CD4-positive, alpha-beta memory T cell (primary cell): ENCODE data around the gene NDUFAF8. TPM values are rescaled to one million over a fixed set of nuclear protein-coding genes. Genes with fewer than 3 reads are reported as not detected.

Experiments used
- CTCF ChIA-PET: fragments of 350-600 bp; sonication (Branson Sonifier 250); formaldehyde crosslinking; loops from one replicate; lab custom pipeline; 2021; ENCODE audit warnings: inconsistent platforms; ENCODE audit not compliant: partially characterized antibody; lab: Charles Lee
- POLR2A ChIA-PET: fragments of 350-600 bp; sonication (Branson Sonifier 250); formaldehyde crosslinking; loops from one replicate; lab custom pipeline; 2021; ENCODE audit not compliant: partially characterized antibody; lab: Charles Lee
- DNase-seq, 5 donors: peaks; one replicate each; pipeline versions ENCODE4 v3.0.0 to v3.0.0-alpha.2; 2020 to 2022; ENCODE audit warnings: mixed read lengths in 1 of 5
- H3K27ac ChIP-seq: one replicate; pipeline ENCODE4 v1.7.0; 2013; ENCODE audit warnings: low read depth, low read length
- H3K27me3 ChIP-seq: 2 replicates; pipeline ENCODE4 v1.7.0; 2013; ENCODE audit warnings: mild to moderate bottlenecking, low read length, moderate library complexity; ENCODE audit not compliant: insufficient read depth
- H3K36me3 ChIP-seq: 2 replicates; pipeline ENCODE4 v1.7.0; 2013; ENCODE audit warnings: mild to moderate bottlenecking, low read length, moderate library complexity; ENCODE audit not compliant: insufficient read depth
- H3K4me1 ChIP-seq: 2 replicates; pipeline ENCODE4 v1.7.0; 2013; ENCODE audit warnings: mild to moderate bottlenecking, low read length, moderate library complexity; ENCODE audit not compliant: insufficient read depth
- H3K4me3 ChIP-seq, 2 donors: one replicate each; pipeline ENCODE4 v1.7.0; 2013; ENCODE audit warnings: low read length in 2 of 2, mild to moderate bottlenecking in 1 of 2
- H3K9me3 ChIP-seq, 2 donors: one replicate each; pipeline ENCODE4 v1.7.0; 2013; ENCODE audit warnings: low read length in 2 of 2, control low read depth in 1 of 2; ENCODE audit not compliant: control insufficient read depth in 1 of 2
- H3K27ac Mint-ChIP-seq, 7 donors: one replicate each; pipeline ENCODE4 v1.8.0; 2020 to 2021; ENCODE audit warnings: mixed read lengths in 7 of 7, mild to moderate bottlenecking in 6 of 7, inconsistent platforms in 3 of 7, moderate library complexity in 3 of 7
- H3K27me3 Mint-ChIP-seq, 2 donors: one replicate each; pipeline ENCODE4 v1.8.0; 2020 to 2021; ENCODE audit warnings: mixed read lengths in 2 of 2
- H3K36me3 Mint-ChIP-seq, 2 donors: one replicate each; pipeline ENCODE4 v1.8.0; 2020 to 2021; ENCODE audit warnings: mixed read lengths in 2 of 2, inconsistent platforms in 1 of 2, mild to moderate bottlenecking in 1 of 2
- H3K4me1 Mint-ChIP-seq, 4 donors: one replicate each; pipeline ENCODE4 v1.8.0; 2020 to 2021; ENCODE audit warnings: mixed read lengths in 4 of 4, mild to moderate bottlenecking in 1 of 4
- H3K4me3 Mint-ChIP-seq, 8 donors: one replicate each; pipeline ENCODE4 v1.8.0; 2020 to 2021; ENCODE audit warnings: mixed read lengths in 8 of 8, mild to moderate bottlenecking in 7 of 8, moderate library complexity in 6 of 8, inconsistent platforms in 3 of 8
- H3K9me3 Mint-ChIP-seq, 8 donors: one replicate each; pipeline ENCODE4 v1.8.0; 2020 to 2021; ENCODE audit warnings: mixed read lengths in 8 of 8, mild to moderate bottlenecking in 5 of 8, inconsistent platforms in 3 of 8, moderate library complexity in 1 of 8
- intact Hi-C: fragments of 100-400 bp; cut with micrococcal nuclease; formaldehyde crosslinking; loops from one replicate; pipeline ENCODE4 v1.15.1; 2023
- polyA plus RNA-seq, 2 donors: library from polyadenylated mRNA; unstranded; fragments of 300-500 nt; fragmentation: Illumina TruSeq; gene quantifications; one replicate each; pipeline ENCODE4 v1.2.3, GENCODE V29; 2021
- total RNA-seq, 2 experiments: library from RNA; stranded (reverse); gene quantifications; one replicate each; pipeline ENCODE4 v1.2.3, GENCODE V29; 2021

The NDUFAF8 gene
- total and polyA plus RNA-seq, 4 experiments from 2014 or later, result 40.1 to 78.6 (median 54.8) TPM

GRCh38 chr17:81235822-81236740 is 3.0 kb upstream of the NDUFAF8 start:
- peaks cover 37% of the 10 kb centered on the region for H3K4me1 ChIP-seq
- ChIA-PET POLR2A (interaction anchor here (0.5 to 1.0 kb wide), 3 partner anchors 11 to 782 kb away, joined by 3 read pairs; no protein-coding TSS in a partner anchor), CTCF (no interaction called here)
- H3K27me3 Mint-ChIP-seq, result no peaks in the 10 kb centered on the region
- DNase-seq, result peak in 1 of 5 donors; percentile 32
- peaks cover 11 to 37% (median 30%) of the 10 kb centered on the region in 4 donors for H3K4me1 Mint-ChIP-seq
- no peaks in the 10 kb centered on the region for H3K9me3 ChIP-seq
- no peak overlapping the region for H3K4me3 ChIP-seq
- intact Hi-C loops, result loop anchor here (5.0 kb wide), 1 partner anchor 61 kb away; the partner anchor contains the start of gene SLC38A10
- H3K27me3 ChIP-seq, result no peaks in the 10 kb centered on the region
- H3K9me3 Mint-ChIP-seq, result no peaks in the 10 kb centered on the region
- H3K4me3 Mint-ChIP-seq, result peak overlapping the region in 3 of 8 donors; percentile 12 to 69 (median 43)
- H3K27ac Mint-ChIP-seq, result no peak overlapping the region
- H3K27ac ChIP-seq, result no peak overlapping the region
- H3K36me3 Mint-ChIP-seq, result peaks cover 1 to 15% of the 10 kb centered on the region in 2 donors
- peaks cover 20% of the 10 kb centered on the region for H3K36me3 ChIP-seq

GRCh38 chr17:81236784-81237183 is 2.3 kb upstream of the NDUFAF8 start:
- Mint-ChIP-seq H3K4me3 (peak overlapping the region in 2 of 8 donors; percentile 66 to 77), H3K9me3 (no peaks in the 10 kb centered on the region), H3K36me3 (peaks cover 0 to 14% of the 10 kb centered on the region in 2 donors), H3K4me1 (peaks cover 11 to 40% (median 32%) of the 10 kb centered on the region in 4 donors), H3K27me3 (no peaks in the 10 kb centered on the region), H3K27ac (peak overlapping the region in 1 of 7 donors; percentile 73)
- no peak overlapping the region for H3K27ac ChIP-seq
- CTCF ChIA-PET, result no interaction called here
- H3K9me3 ChIP-seq, result no peaks in the 10 kb centered on the region
- H3K4me1 ChIP-seq, result peaks cover 37% of the 10 kb centered on the region
- no peak for DNase-seq
- intact Hi-C loops, result loop anchor here (5.0 kb wide), 1 partner anchor 61 kb away; the partner anchor contains the start of gene SLC38A10
- POLR2A ChIA-PET, result interaction anchor here (1.0 kb wide), 1 partner anchor 782 kb away, joined by 3 read pairs; no protein-coding TSS in a partner anchor
- H3K36me3 ChIP-seq, result peaks cover 17% of the 10 kb centered on the region
- H3K4me3 ChIP-seq, result no peak overlapping the region
- no peaks in the 10 kb centered on the region for H3K27me3 ChIP-seq

- Mint-ChIP-seq H3K27ac (peak overlapping the region; percentile 38 to 69 (median 46)), H3K4me1 (peaks cover 13 to 42% (median 34%) of the 10 kb centered on the region in 4 donors)
- CTCF ChIA-PET, result interaction anchor here (1.0 to 2.1 kb wide), 3 partner anchors 15 to 59 kb away, joined by 3 to 7 read pairs (median 6); partner anchors contain the start of gene CEP131
Observed at GRCh38 chr17:81237591-81238489, 1.3 kb upstream of the NDUFAF8 start.

GRCh38 chr17:81238490-81238814 is 666 bp upstream of the NDUFAF8 start:
- Mint-ChIP-seq H3K9me3 (no peaks in the 10 kb centered on the region), H3K4me1 (peaks cover 13 to 42% (median 34%) of the 10 kb centered on the region in 4 donors), H3K27ac (peak overlapping the region in 1 of 7 donors; percentile 46), H3K36me3 (peaks cover 0 to 12% of the 10 kb centered on the region in 2 donors), H3K27me3 (no peaks in the 10 kb centered on the region), H3K4me3 (peak overlapping the region; percentile 77 to 95 (median 91))
- peaks cover 2% of the 10 kb centered on the region for H3K36me3 ChIP-seq
- no peaks in the 10 kb centered on the region for H3K27me3 ChIP-seq
- ChIA-PET POLR2A (interaction anchor here (0.6 to 2.7 kb wide), 17 partner anchors 12 to 1137 kb away, joined by 3 to 48 read pairs (median 4); partner anchors contain the start of genes CEP131, FAAP100, GAA and SLC38A10), CTCF (interaction anchor here (1.0 to 2.1 kb wide), 4 partner anchors 14 to 95 kb away, joined by 3 to 7 read pairs (median 6); partner anchors contain the start of gene CEP131)
- H3K9me3 ChIP-seq, result no peaks in the 10 kb centered on the region
- peak in 1 of 5 donors; percentile 38 for DNase-seq
- intact Hi-C loops, result loop anchor here (5.0 kb wide), 1 partner anchor 59 kb away; the partner anchor contains the start of gene SLC38A10
- H3K4me1 ChIP-seq, result peaks cover 37% of the 10 kb centered on the region
- peak overlapping the region; percentile 76 to 89 for H3K4me3 ChIP-seq
- peak overlapping the region; percentile 80 for H3K27ac ChIP-seq

More at GRCh38 chr17:81237591-81238489, 1.3 kb upstream of the NDUFAF8 start:
- peak overlapping the region; percentile 77 to 95 (median 91) for H3K4me3 Mint-ChIP-seq
- intact Hi-C loops, result loop anchor here (5.0 kb wide), 1 partner anchor 59 kb away; the partner anchor contains the start of gene SLC38A10
- Histone ChIP-seq H3K27me3 (no peaks in the 10 kb centered on the region), H3K4me1 (peaks cover 37% of the 10 kb centered on the region), H3K36me3 (peaks cover 7% of the 10 kb centered on the region), H3K9me3 (no peaks in the 10 kb centered on the region), H3K27ac (peak overlapping the region; percentile 80), H3K4me3 (peak overlapping the region; percentile 76 to 89)
- DNase-seq, result peak in 1 of 5 donors; percentile 35
- POLR2A ChIA-PET, result interaction anchor here (0.6 to 2.7 kb wide), 10 partner anchors 11 to 314 kb away, joined by 3 to 48 read pairs (median 8); partner anchors contain the start of genes CEP131, FAAP100 and SLC38A10
- peaks cover 0 to 14% of the 10 kb centered on the region in 2 donors for H3K36me3 Mint-ChIP-seq
- H3K9me3 Mint-ChIP-seq, result no peaks in the 10 kb centered on the region
- H3K27me3 Mint-ChIP-seq, result no peaks in the 10 kb centered on the region

GRCh38 chr17:81239714-81240555 is 817 bp downstream of the NDUFAF8 start:
- Mint-ChIP-seq H3K4me1 (peaks cover 9 to 40% (median 29%) of the 10 kb centered on the region in 4 donors), H3K27ac (peak overlapping the region; percentile 78 to 95 (median 92)), H3K36me3 (peaks cover 0 to 8% of the 10 kb centered on the region in 2 donors), H3K4me3 (peak overlapping the region; percentile 90 to 95 (median 94)), H3K27me3 (no peaks in the 10 kb centered on the region), H3K9me3 (no peaks in the 10 kb centered on the region)
- peak overlapping the region; percentile 39 to 89 for H3K4me3 ChIP-seq
- H3K36me3 ChIP-seq, result no peaks in the 10 kb centered on the region
- ChIA-PET POLR2A (interaction anchor here (0.6 to 2.7 kb wide), 14 partner anchors 10 to 425 kb away, joined by 3 to 48 read pairs (median 6); partner anchors contain the start of genes BAIAP2, CEP131 and SLC38A10), CTCF (interaction anchor here (1.1 to 2.1 kb wide), 4 partner anchors 13 to 98 kb away, joined by 3 to 7 read pairs (median 6); partner anchors contain the start of gene CEP131)
- peak overlapping the region; percentile 80 for H3K27ac ChIP-seq
- H3K4me1 ChIP-seq, result peaks cover 32% of the 10 kb centered on the region
- intact Hi-C loops, result loop anchor here (1.0 to 5.0 kb wide), 4 partner anchors 17 to 272 kb away; partner anchors contain the start of genes ACTG1 and SLC38A10
- DNase-seq, result peak; percentile 22 to 62 (median 26)
- H3K27me3 ChIP-seq, result no peaks in the 10 kb centered on the region
- H3K9me3 ChIP-seq, result no peaks in the 10 kb centered on the region
